Fibroblast of pulmonary artery (primary cell): ENCODE data around the gene SLC22A13.
"Not testable (repeated sequence)": the region's sequence is repeated elsewhere in the genome, so short reads cannot be mapped to it uniquely, and the experiment has no call there.

ENCODE experiments used
- DNase-seq: peaks from one replicate; pipeline ENCODE4 v3.0.0-alpha.2; 2010; ENCODE audit warnings: low read depth
- H3K4me3 ChIP-seq: replicated peaks from 2 replicates; pipeline ENCODE4 v1.5.1; 2011; ENCODE audit warnings: low read depth, mild to moderate bottlenecking, control low read depth, low read length, moderate library complexity
- TF ChIP-seq, protein P1 (sequence below): IDR thresholded peaks from 2 replicates; pipeline ENCODE4 v1.5.1; 2011; ENCODE audit warnings: mild to moderate bottlenecking, control low read depth, low read length, inconsistent platforms; ENCODE audit errors: missing control alignments

Gene SLC22A13

DNA sequence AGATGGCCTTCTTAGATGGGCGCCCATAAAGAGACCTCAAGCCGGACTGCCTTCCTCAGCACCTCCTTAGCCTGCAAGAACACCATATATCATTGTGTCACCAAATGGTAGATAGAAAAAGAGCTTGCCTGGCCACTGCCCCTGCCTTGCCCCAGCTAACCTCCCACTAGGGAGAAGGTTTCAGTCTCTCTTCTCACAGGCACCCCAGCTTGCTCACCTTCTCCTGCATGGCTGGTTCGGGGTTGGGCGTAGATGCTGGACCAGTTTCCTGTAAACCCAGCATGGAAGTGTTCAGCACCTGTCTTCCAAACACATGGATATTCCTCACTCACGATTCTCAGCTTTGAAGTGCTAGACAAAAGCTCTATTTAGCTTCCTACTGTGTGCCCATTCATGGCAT is 13.2 kb downstream of the SLC22A13 start:
- H3K4me3 ChIP-seq: no peak overlapping the region
- no peak for DNase-seq
- TF ChIP-seq, protein P1, sequence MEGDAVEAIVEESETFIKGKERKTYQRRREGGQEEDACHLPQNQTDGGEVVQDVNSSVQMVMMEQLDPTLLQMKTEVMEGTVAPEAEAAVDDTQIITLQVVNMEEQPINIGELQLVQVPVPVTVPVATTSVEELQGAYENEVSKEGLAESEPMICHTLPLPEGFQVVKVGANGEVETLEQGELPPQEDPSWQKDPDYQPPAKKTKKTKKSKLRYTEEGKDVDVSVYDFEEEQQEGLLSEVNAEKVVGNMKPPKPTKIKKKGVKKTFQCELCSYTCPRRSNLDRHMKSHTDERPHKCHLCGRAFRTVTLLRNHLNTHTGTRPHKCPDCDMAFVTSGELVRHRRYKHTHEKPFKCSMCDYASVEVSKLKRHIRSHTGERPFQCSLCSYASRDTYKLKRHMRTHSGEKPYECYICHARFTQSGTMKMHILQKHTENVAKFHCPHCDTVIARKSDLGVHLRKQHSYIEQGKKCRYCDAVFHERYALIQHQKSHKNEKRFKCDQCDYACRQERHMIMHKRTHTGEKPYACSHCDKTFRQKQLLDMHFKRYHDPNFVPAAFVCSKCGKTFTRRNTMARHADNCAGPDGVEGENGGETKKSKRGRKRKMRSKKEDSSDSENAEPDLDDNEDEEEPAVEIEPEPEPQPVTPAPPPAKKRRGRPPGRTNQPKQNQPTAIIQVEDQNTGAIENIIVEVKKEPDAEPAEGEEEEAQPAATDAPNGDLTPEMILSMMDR: no peak

DNA sequence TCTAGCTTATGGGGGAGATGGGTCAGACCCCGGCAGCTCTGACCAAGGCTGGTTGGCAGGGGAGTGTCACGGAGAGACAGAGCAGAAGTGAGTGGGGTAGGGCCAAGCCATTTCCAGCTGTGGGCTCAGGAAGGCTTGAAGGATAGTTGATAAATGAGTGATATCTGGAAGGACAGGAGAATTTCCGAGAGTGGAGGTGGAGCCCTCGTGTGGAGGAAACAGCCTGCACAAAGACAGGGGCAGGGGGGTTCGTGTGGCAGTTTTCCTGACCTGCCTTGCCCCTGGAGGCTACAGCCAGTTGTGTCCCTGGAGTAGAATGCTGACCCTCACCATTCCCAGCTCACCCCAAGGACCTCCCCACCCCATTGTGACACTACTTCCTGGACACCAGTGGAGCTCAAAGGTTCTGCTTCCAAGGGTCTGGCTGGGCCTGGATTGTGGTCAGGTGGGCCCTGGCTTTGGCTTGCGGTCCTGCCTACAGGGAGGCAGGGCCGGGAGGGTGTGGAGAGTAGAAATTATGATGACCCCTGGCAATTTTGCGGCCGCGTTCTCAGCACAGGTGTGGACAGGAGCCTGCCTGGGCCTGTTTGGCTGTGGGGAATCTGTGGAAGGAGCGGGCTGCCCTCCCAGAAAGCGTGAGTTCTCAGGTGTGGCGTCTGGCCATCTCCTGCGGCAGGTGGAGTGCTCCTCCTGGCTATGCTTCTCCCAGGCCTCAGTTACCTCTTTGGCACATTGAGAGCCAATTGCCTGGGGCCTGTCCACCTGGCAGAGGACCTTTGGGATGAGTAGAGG is 16.5 kb downstream of the SLC22A13 start, which contains the start of gene SLC22A14:
SLC22A14 (plus strand) TSS at position 400 of the 792 bp plus-strand sequence. CDS start 23,733 bp downstream, outside the sequence.
- TF ChIP-seq, protein P1: peak; percentile 11
- no peak for DNase-seq
- no peak within 1 kb of the TSS for H3K4me3 ChIP-seq

DNA sequence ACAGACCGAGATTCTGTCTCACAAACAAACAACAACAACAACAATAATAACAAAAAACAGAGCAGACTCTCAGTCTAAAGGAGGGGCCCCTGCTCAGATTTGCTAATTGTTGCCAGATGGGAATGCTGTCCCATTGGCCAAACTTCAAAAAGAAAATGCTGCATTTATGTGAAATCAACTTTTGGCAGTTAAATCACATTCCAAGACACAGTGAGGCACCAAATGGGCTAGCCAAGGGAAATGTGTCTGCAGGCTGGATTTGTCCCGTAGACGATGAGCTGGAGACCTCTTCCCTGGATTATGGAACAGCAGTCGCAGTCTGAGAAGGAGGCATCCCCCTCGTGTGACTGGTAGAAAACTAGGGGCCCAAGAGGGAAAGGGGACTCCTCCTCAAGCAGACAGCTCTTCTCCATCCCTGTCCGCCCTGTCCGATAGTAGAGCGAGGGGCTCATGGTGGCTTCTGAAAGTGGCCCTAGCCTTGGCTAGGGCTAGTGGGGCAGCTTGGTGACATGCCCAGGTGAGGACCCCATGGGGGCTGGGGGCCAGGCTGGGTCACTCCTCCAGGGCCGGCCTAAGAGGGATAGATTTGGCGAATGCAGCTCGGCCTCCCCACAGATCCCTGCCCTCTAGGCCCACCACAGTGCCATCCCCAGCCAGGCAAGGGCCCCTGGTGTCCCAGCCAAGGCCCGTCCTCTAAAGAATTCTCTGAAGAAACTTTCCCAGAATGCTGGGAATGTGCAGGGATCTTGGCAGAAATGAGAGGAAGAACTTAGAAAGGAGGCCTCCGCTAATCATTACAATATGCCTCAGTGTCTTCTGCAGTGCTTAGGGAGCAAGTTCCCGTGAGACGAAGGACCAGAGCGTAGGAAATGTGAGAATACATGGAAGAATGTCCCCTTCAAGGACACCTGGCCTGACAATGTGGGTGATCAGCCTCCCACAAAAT is 18.5 kb downstream of the SLC22A13 start:
- no peak overlapping the region for H3K4me3 ChIP-seq
- TF ChIP-seq, protein P1: no peak
- peak; percentile 49 for DNase-seq

DNA sequence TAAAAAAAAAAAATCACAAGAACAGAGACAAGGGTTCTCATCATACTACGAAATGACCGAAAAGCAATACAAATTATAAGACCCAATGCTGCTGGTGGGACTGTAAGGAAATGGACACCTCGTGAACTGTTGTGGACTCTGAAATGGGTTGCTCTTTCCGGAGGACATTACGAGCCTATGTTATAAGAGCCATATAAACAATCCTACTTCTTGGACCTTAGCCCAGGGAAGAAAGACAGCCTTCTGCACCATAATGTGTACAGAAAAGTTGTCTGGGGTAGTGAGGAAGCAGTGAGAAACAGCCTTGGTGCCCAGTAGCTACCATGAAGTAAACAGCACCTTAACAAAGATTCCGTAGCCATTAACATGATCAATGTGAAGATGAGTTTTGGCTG is 19.1 kb downstream of the SLC22A13 start:
- DNase-seq: no peak
- TF ChIP-seq, protein P1: no peak
- H3K4me3 ChIP-seq: no peak overlapping the region

DNA sequence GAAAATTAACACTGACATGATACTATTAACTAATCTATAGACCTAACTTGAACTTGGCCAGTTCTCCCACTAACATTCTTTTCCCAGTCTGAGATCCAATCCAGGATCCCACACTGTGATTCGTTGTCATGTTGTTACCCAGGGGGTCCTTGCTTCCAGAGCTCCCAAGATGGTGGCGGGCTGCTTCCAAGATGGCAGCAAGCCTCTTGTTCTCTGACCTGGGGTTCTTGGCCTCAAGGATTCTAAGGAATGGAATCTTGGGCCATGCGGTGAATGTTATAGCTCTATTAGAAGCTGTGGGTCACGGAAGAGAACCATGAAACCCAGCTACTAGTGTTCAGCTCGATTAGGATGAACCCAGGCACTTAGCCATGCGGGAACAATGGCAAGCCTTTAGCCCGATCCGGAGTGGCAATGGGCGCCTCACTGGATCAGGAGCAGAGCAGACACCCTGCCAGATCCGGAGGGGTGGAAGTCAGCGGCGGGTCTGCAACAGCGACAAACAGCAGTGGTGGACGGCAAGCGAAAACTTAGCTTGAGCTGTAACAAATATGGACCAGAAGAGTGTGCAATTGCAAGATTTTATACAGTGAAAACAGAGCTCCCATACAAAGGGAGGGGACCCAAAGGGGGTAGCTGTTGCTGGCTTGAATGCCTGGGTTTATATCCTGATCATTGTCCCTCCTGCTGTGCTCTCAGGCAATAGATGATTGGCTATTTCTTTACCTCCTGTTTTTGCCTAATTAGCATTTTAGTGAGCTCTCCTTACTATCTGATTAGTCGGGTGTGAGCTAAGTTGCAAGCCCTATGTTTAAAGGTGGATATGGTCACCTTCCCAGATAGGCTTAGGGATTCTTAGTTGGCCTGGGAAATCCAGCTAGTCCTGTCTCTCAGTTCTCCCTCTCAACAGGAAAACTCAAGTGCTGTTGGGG is 23.9 kb downstream of the SLC22A13 start:
- not testable (repeated sequence) for H3K4me3 ChIP-seq, DNase-seq

DNA sequence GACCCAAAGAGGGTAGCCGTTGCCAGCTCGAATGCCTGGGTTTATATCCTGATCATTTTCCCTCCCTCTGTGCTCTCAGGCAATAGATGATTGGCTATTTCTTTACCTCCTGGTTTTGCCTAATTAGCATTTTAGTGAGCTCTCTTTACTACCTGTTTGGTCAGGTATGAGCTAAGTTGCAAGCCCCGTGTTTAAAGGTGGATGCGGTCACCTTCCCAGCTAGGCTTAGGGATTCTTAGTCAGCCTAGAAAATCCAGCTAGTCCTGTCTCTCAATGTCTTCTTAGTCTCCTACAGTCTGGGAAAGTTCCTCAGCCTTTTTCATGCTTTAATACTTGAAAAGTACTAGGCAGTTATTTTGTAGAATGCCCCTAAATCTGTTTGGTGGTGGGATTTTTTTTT is 31.4 kb downstream of the SLC22A13 start:
- not testable (repeated sequence) for H3K4me3 ChIP-seq, DNase-seq

DNA sequence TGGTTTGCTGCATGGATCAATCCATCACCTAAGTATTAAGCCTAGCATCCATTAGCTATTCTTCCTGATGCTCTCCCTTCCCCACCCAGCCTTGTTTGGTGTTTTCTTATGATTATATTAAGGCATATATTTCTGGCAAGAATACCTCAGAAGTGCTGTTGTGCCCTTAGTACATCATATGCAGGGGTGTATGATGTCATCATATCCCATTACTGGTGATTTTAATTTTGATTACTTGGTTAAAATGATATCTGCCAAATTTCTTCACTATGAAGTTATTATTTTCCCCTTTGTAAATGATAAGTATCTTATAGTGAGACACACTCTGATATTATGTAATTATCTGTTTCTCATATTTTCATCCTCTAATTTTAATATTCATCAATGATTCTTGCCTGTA is 31.9 kb downstream of the SLC22A13 start:
- TF ChIP-seq, protein P1: no peak
- DNase-seq: no peak
- no peak overlapping the region for H3K4me3 ChIP-seq
